Left renal cortex interstitium (tissue), 4 donors: ENCODE measurements around the gene ANO10. TPM values are rescaled to one million over a fixed set of nuclear protein-coding genes. Genes with fewer than 3 reads are reported as not detected.
"Not testable (repeated sequence)": the region's sequence is repeated elsewhere in the genome, so short reads cannot be mapped to it uniquely, and the experiment has no call there.

Experiments used
- DNase-seq, 4 donors: peaks; one replicate each; pipeline ENCODE4 v3.0.0-alpha.2; 2013; ENCODE audit warnings: low read depth in 4 of 4, low spot score in 2 of 4, missing footprints in 1 of 4
- polyA plus RNA-seq, 4 donors: library from polyadenylated mRNA; unstranded; fragments of 120-200 nt; gene quantifications; one replicate each; pipeline ENCODE4 v1.2.1, GENCODE V29; 2013; ENCODE audit not compliant: insufficient read length in 4 of 4

Gene ANO10
- polyA plus RNA-seq, 4 donors, result 30.9 to 41.0 (median 34.7) TPM

GRCh38 chr3:43582866-43583265 lies 38.9 kb downstream of the ANO10 start:
- no peak for DNase-seq

DNA sequence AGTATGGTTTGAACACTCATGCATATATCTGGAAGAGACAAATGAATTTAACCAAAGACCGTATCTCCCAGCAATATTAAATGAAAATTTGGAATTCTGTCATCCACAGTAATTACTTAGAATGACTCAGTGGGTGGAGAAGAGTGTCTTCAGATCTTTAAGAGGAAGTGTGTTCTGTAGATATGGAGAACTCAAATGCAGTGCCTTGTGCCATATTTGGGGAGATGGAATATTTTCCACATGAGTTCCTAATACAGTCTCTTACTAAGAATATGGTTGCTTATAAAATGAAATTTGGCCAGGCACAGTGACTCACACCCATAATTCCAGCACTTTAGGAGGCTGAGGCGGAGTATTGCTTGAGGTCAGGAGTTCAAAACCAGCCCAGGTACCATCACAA lies 40.5 kb downstream of the ANO10 start:
- no peak for DNase-seq

DNA sequence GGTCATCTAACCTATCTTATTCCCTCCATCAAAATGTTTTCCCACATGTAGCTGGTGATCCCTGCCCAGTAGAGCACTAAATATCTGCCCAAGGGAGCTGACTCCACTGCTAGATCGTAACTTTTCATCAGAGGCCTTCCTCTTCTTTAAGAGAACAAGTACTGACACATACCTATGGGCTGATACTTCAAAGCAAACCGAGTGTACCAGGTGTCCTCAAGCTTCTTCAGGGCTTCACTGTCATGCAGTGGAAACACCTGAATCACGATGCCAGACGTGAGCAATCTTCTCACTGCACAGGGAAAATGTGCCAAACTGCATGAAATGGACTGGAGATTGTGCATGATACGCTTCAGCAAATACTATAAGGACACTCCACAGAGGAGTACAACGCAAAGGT lies 41.6 kb downstream of the ANO10 start:
- no peak for DNase-seq

GRCh38 chr3:43573576-43573975 lies 48.2 kb downstream of the ANO10 start:
- no peak for DNase-seq

GRCh38 chr3:43565661-43566341 lies 56.0 kb downstream of the ANO10 start:
- not testable (repeated sequence) for DNase-seq

DNA sequence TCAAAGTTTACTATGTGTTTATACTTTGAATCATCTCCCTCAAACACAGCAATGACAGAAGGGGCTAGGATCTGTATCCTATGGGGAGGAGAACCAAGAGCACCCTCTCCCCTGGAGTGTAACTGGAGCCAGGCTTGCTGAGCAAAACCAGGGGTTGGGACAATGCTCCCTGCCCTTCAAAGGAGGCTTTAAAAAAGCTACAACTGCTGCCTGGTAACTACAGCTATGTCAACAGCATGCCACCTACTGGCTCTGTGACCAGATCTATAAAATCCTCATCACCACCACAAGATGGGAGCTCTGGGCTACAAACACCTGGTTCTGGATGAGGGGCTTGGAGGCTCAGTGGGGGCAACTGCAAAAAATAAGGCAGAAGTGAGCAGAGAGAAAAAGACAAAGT lies 61.9 kb downstream of the ANO10 start:
- DNase-seq, result no peak

DNA sequence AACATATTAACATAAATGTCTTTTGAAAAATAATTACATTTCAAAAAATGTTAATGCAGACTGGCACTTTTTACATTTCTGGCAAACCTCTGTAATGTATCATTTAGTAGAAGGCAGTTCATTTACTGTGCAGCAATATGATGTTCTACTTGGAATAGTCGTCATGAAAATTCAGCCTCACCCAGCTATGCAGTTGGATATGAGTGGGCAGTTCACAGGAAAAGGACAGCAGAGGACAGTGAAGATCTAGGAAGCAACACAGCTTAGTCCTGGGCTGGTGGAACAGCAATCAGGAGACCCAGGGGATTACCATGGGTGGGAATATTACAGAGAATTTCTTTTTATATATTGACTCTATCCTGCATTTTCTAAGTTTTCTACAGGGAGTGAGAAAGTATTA lies 63.6 kb downstream of the ANO10 start:
- no peak for DNase-seq

DNA sequence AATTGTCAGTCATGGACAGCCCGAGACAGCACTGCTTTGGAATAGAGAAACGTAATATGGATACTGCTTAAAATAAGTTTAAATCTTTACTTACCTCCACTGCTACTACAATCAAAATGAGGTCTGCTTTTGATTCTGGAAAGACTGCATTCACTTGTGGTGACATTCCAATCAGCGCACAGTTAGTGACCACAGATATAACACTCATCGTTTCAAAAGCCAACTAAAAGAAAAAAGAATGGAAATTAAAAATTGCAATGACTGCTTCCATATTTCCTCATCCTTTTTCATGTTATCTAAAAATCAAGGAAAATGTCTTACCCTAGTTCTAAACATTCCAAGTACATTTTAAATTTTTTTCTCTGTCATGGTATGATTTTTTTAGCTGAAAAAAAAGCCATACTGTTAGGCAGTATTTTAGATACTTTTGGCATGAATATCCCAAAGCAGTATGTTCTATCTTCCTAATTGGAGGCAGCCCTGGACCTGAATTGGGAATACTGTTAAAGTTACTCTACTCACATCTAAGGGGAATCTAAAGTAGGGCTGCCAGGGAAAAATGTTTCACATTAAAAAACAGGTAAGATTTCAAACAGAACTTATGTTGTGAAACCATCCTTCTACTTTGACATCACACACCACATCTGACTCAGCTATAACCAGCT lies 72.1 kb downstream of the ANO10 start:
- no peak for DNase-seq

DNA sequence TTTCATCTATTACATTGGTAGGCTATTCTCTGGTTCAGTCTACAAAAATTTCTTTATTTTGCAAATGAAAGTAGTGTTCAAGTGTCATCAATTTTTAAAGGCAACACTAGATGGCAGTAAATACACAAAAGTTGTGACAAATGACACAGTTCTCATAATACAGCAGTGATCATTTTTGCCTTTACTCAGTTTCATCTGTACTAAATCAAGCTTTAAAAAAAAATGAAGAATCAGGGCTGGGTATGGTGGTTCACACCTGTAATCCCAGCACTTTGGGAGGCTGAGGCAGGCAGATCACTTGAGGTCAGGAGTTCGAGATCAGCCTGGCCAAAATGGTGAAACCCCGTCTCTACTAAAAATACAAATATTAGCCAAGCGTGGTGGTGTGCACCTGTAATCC lies 77.5 kb downstream of the ANO10 start:
- peak; percentile 3 to 45 (median 19) for DNase-seq

DNA sequence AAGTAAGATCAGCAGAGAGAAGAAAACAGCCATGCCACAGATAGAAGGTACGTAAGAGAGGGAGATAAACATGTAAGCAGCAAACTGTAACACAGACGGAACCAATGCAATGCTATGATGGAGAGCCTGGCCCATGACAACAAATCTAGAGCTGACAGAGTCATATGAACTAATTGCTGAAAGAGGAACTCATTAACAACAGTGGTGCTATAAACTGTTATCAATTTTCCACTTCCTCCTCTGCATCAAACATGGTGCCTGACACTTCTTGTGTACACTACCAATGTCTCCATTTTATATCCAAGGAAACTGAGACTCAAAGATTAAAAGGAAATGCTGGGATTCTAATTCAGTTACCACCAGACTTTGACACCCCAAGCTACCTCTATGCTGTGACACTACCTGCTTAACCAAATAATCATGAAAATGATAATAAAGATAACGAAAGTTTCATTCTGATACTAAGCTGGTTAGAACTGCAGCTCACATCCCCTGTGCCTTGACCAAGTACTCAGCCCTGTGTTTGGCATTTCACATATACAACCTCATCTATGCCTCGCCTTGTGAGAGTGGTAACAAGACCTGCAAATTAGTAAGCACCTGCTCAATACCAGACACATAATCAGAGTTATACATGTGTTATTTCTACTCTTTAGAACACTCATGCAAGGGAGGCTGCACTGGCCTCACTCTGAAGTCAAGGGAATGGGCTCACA lies 79.3 kb downstream of the ANO10 start:
- no peak for DNase-seq

GRCh38 chr3:43540624-43541023 lies 81.2 kb downstream of the ANO10 start:
- no peak for DNase-seq

GRCh38 chr3:43539321-43539720 lies 82.5 kb downstream of the ANO10 start:
- DNase-seq, result no peak

DNA sequence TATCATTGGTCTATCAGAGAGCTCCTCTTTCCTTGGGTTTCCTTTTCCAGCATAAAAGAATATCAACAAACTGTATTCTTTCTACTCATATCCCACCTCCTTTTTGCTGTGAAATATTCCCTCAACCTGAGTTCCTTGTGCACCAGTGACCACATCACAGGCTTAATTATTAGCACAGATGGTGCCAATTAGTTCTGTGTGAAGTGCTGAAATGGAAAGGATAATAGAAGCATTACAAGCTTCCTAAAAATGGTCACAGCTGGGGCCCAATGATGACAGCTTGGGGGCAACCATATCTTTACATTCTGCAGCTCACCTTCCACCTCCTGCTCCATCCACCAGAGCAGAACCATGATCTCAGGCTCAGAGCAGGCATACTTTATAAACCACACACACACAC lies 84.6 kb downstream of the ANO10 start:
- DNase-seq, result no peak

DNA sequence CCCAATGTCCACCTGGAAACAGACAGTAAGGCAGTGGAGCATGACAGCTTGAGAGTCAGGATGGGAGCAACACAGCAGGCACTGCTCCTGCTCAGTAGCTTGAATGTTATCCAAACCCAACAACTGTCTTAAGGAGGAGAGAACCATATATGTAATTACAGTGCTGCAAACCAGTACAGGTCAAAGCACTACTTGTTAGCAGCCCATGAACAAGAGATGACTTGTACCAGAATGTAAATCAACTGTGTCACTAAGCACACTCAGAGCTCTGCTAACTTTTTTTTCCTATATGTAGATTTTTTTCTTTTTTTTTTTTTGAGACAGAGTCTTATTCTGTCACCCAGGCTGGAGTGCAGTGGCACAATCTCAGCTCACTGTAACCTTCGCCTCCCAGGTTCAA lies 87.1 kb downstream of the ANO10 start:
- DNase-seq, result no peak

DNA sequence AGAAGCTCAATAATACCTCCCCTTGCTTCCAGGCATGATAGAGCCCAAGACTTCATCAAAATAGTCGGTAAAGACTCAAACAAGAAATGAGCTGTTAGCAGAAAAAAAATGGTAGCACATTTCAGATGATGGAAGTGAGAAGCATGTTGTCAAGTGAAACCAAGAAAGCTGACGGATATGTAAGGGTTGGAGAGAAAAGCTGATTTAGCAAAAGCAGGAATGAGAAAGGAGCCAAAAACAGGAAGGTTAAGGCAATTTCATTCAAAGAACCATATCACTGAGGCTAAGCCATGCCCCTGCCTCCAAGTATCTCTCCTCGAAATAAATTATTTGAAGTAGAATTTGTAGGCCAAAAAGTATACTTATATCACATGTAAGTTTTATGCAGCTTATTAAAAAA lies 88.8 kb downstream of the ANO10 start:
- DNase-seq, result no peak

DNA sequence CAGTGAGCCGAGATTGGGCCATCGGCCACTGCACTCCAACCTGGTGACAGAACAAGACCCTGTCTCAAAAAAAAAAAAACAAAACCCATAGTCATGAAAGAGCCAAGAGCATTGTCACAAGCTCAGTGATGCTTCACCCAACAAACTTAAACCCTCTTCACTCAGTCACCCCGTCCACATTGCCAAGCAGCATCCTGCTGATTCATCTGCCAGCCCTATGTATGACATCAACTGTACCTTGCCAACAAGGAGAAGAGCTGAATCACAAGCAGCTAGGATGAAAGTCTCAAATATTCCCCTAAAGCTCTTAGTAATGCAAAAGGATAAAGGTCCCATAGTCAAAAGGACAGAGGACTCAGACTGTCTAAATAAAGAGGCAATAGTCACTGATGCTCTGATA lies 90.0 kb downstream of the ANO10 start:
- DNase-seq, result no peak

- DNase-seq, result no peak
Observed at GRCh38 chr3:43528498-43529099, 93.2 kb downstream of the ANO10 start.

GRCh38 chr3:43526956-43527355 lies 94.9 kb downstream of the ANO10 start:
- no peak for DNase-seq

DNA sequence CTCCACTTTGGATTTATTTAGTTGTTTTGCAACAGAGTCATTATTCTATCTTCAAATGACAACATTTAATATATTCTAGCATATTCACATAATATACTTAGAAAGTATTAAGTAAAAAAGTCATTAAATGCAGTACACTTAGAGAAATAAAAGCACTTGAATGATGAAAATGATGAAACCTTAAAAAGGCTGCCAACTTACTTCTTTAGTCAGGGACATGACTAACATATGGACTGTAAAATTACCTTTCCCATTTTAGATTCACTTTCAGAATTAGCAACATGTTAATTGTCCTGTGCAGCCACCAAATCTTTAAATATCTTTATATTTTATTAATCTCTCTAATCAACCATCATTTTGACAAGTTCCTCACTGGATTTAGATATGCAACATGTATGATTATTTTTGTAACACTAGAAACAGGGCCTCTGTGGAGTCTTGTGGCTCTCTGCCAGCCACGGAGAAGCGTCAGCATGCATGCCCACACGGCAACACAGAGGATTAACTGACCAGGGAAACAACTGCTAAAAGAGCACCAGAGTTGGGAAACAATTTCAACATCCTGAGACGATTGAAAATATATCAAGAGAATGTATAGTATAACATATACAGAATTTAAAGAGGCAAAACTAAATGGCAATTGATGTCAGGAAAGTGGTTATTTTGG lies 95.7 kb downstream of the ANO10 start:
- DNase-seq, result no peak

- DNase-seq, result no peak
Observed at GRCh38 chr3:43525386-43525785, 96.4 kb downstream of the ANO10 start.

- DNase-seq, result no peak
Observed at GRCh38 chr3:43523454-43524053, 98.3 kb downstream of the ANO10 start.
